GM12864 (cell line): ENCODE measurements around the gene IL1R2.

ENCODE experiments used
- DNase-seq: peaks from one replicate; pipeline ENCODE4 v3.0.0-alpha.2; 2011; ENCODE audit warnings: low read depth
- H3K4me3 ChIP-seq: 2 replicates; pipeline ENCODE4 v1.5.1; 2011; ENCODE audit warnings: mild to moderate bottlenecking, low read depth, low read length, control low read depth
- CTCF ChIP-seq: IDR thresholded peaks from 2 replicates; pipeline ENCODE4 v1.5.1; 2011; ENCODE audit warnings: low read depth, mild to moderate bottlenecking, moderate library complexity, low read length, control low read depth, inconsistent platforms; ENCODE audit errors: missing control alignments

The IL1R2 gene

GRCh38 chr2:101983928-101984327 is 7.8 kb upstream of the IL1R2 start:
- H3K4me3 ChIP-seq, result no peak overlapping the region
- TF ChIP-seq CTCF, result no peak
- DNase-seq, result no peak

GRCh38 chr2:101984656-101985055 is 7.1 kb upstream of the IL1R2 start:
- no peak for DNase-seq
- no peak for TF ChIP-seq CTCF
- no peak overlapping the region for H3K4me3 ChIP-seq

- DNase-seq, result no peak
- H3K4me3 ChIP-seq, result no peak overlapping the region
- TF ChIP-seq CTCF, result no peak
These were observed 6.5 kb upstream of the IL1R2 start for GRCh38 chr2:101985101-101985792.

GRCh38 chr2:101985793-101986164 is 6.0 kb upstream of the IL1R2 start:
- TF ChIP-seq CTCF, result no peak
- no peak for DNase-seq
- no peak overlapping the region for H3K4me3 ChIP-seq

GRCh38 chr2:101986376-101986775 is 5.4 kb upstream of the IL1R2 start:
- TF ChIP-seq CTCF, result no peak
- no peak for DNase-seq
- no peak overlapping the region for H3K4me3 ChIP-seq

GRCh38 chr2:101986804-101987740 is 4.7 kb upstream of the IL1R2 start:
- no peak for TF ChIP-seq CTCF
- DNase-seq, result no peak

More at GRCh38 chr2:101986804-101987740, 4.7 kb upstream of the IL1R2 start:
- no peak overlapping the region for H3K4me3 ChIP-seq
